HepG2 (cell line): ENCODE measurements around the gene C3orf70. TPM values are rescaled to one million over a fixed set of nuclear protein-coding genes. Genes with fewer than 3 reads are reported as not detected.

ENCODE experiments used
- ATAC-seq: fragments of 200-7000 bp; cut with Tn5 transposase; 3 replicates; pipeline ENCODE4 v1.9.1; 2020; ENCODE audit warnings: mild to moderate bottlenecking, moderate library complexity
- BruUV-seq: library from RNA; stranded (reverse); fragments of 400-500 nt; replicated peaks from 2 replicates; lab custom pipeline; 2021; lab: Mats Ljungman, UMichigan
- CTCF ChIA-PET: fragments of 300-600 bp; formaldehyde crosslinking; extraction: SDS; loops from one replicate; lab custom pipeline; 2021; ENCODE audit warnings: low total read pairs, inconsistent platforms, low intra/inter-chr PET ratio; lab: Yijun Ruan, JAX
- POLR2A ChIA-PET: fragments of 350-600 bp; sonication (Branson Sonifier 250); formaldehyde crosslinking; loops from one replicate; lab custom pipeline; 2020; ENCODE audit warnings: antibody characterized with exemption, inconsistent platforms; lab: Yijun Ruan, JAX
- DNase-seq: peaks from one replicate; pipeline ENCODE4 v3.0.0-alpha.2; 2015; ENCODE audit warnings: low spot score
- FAIRE-seq: peaks from 3 replicates; lab custom pipeline; 2011; peaks lifted over from hg19 to GRCh38; lab: Jason Lieb, UNC
- H2AFZ ChIP-seq: one replicate; pipeline ENCODE4 v1.6.1; 2011; ENCODE audit warnings: low read length, inconsistent platforms
- H3K27ac ChIP-seq: fragments of 300-600 bp; 3 replicates; pipeline ENCODE4 v1.8.0; 2011; ENCODE audit warnings: mixed run types, mild to moderate bottlenecking, mixed read lengths, low read length, inconsistent platforms; ENCODE audit not compliant: insufficient read depth; ENCODE audit errors: extremely low read length
- H3K27me3 ChIP-seq, 2 experiments: fragments of 200-600 bp in 1 of 2; 2 replicates in 1 of 2; 3 replicates in 1 of 2; pipeline versions ENCODE4 v1.6.0 to v1.8.0; 2011; ENCODE audit warnings: low read length in 2 of 2, mild to moderate bottlenecking in 2 of 2, moderate library complexity in 2 of 2, inconsistent platforms in 1 of 2; ENCODE audit not compliant: insufficient read depth in 2 of 2, control insufficient read depth in 1 of 2
- H3K36me3 ChIP-seq, 2 experiments: fragments of 200-600 bp in 1 of 2; replicated peaks in 1 of 2; 2 replicates in 1 of 2; 3 replicates in 1 of 2; pipeline versions ENCODE4 v1.5.1 to v1.8.0; 2011; ENCODE audit warnings: low read length in 2 of 2, inconsistent platforms in 1 of 2; ENCODE audit not compliant: insufficient read depth in 2 of 2, control insufficient read depth in 1 of 2
- H3K4me1 ChIP-seq: 2 replicates; pipeline ENCODE4 v1.5.1; 2012; ENCODE audit warnings: low read length, inconsistent platforms; ENCODE audit not compliant: insufficient read depth
- H3K4me2 ChIP-seq: 2 replicates; pipeline ENCODE4 v1.6.0; 2011; ENCODE audit warnings: low read depth, low read length, inconsistent platforms
- H3K4me3 ChIP-seq, 3 experiments: fragments of 200-600 bp in 1 of 3; sonication (generic), shearing (Covaris generic) in 1 of 3; replicated peaks in 1 of 3; 2 replicates each; pipeline ENCODE4 v1.5.1; 2011 to 2016; ENCODE audit warnings: low read length in 3 of 3, inconsistent platforms in 2 of 3, low read depth in 2 of 3, mild to moderate bottlenecking in 2 of 3, control low read depth in 1 of 3, mixed read lengths in 1 of 3; ENCODE audit not compliant: insufficient read depth in 1 of 3
- H3K79me2 ChIP-seq: one replicate; pipeline ENCODE4 v1.6.1; 2011; ENCODE audit warnings: low read length, inconsistent platforms; ENCODE audit not compliant: insufficient read depth
- H3K9ac ChIP-seq: 2 replicates; pipeline ENCODE4 v1.6.0; 2011; ENCODE audit warnings: mild to moderate bottlenecking, low read depth, low read length, inconsistent platforms; ENCODE audit not compliant: insufficient read depth
- H3K9me3 ChIP-seq: 2 replicates; pipeline ENCODE4 v1.5.1; 2012; ENCODE audit warnings: mild to moderate bottlenecking, low read length
- H4K20me1 ChIP-seq: 2 replicates; pipeline ENCODE4 v1.6.0; 2011; ENCODE audit warnings: inconsistent platforms, mild to moderate bottlenecking, low read length, moderate library complexity; ENCODE audit not compliant: insufficient read depth
- FOXA1 ChIP-seq, 2 experiments: fragments of 450-650 bp in 1 of 2; sonication (generic) in 1 of 2; formaldehyde crosslinking in 1 of 2; IDR thresholded peaks; 2 replicates each; pipeline versions ENCODE4 v1.4.0 to v1.6.1; 2016 to 2020; ENCODE audit warnings: missing genetic modification reagents in 1 of 2
- SMYD3 ChIP-seq: sonication (generic); formaldehyde crosslinking; IDR thresholded peaks from 2 replicates; pipeline ENCODE4 v1.8.1; 2023; ENCODE audit warnings: mild to moderate bottlenecking, missing genetic modification reagents
- WGBS: methylation state at CpG from one replicate; pipeline ENCODE4 v1.1.6; 2017; ENCODE audit warnings: low lambda C conversion rate; 5-methylcytosine and 5-hydroxymethylcytosine counted together
- in situ Hi-C: cut with HindIII; loops from 2 replicates; pipeline ENCODE4 v1.10.0; 2017; ENCODE audit warnings: low pct_unique_long_range_greater_than_20kb; ENCODE audit not compliant: extremely low pct_ligation_motif_present
- intact Hi-C: fragments of 100-400 bp; cut with micrococcal nuclease; formaldehyde crosslinking; loops from one replicate; pipeline ENCODE4 v1.10.0; 2022; ENCODE audit not compliant: unreplicated experiment
- polyA plus RNA-seq, 8 experiments: library from polyadenylated mRNA; depleted of rRNA in 3 of 8; stranded (reverse) in 7 of 8; unstranded in 1 of 8; fragments of >200 nt; fragmentation: Illumina TruSeq in 4 of 8; extraction: Trizol in 4 of 8; gene quantifications; 2 replicates each; pipeline versions ENCODE4 v1.2.1 to v1.2.3, GENCODE V29; 2011 to 2016; ENCODE audit warnings: low read depth in 4 of 8, missing spikeins in 1 of 8, mixed read lengths in 1 of 8; ENCODE audit not compliant: insufficient read depth in 1 of 8
- total RNA-seq, 5 experiments: library from RNA; depleted of rRNA; stranded (reverse); fragments of >200 nt; fragmentation: Illumina TruSeq; extraction: Trizol; gene quantifications; 2 replicates each; pipeline ENCODE4 v1.2.3, GENCODE V29; 2016; ENCODE audit warnings: low read depth in 1 of 5
- TF ChIP-seq, protein P1 (sequence below), 2 experiments: sonication (generic) in 1 of 2; formaldehyde crosslinking in 1 of 2; IDR thresholded peaks; 2 replicates each; pipeline versions ENCODE4 v1.4.0 to v1.6.1; 2018 to 2020; ENCODE audit warnings: missing genetic modification reagents in 2 of 2, borderline replicate concordance in 1 of 2, low read depth in 1 of 2, mild to moderate bottlenecking in 1 of 2, missing biosample characterization in 1 of 2
- TF ChIP-seq, protein P2 (sequence below): IDR thresholded peaks from 2 replicates; pipeline ENCODE4 v1.6.1; 2016; ENCODE audit warnings: missing genetic modification reagents, missing compliant biosample characterization
- TF ChIP-seq, protein P3 (sequence below): sonication (generic); formaldehyde crosslinking; IDR thresholded peaks from 2 replicates; pipeline ENCODE4 v1.4.0; 2020; ENCODE audit warnings: missing genetic modification reagents, mild to moderate bottlenecking, borderline replicate concordance
- TF ChIP-seq, protein P4 (sequence below): sonication (generic); formaldehyde crosslinking; IDR thresholded peaks from 2 replicates; pipeline ENCODE4 v1.5.1; 2020; ENCODE audit warnings: mild to moderate bottlenecking, missing genetic modification reagents, borderline replicate concordance

C3orf70 gene
- total and polyA plus RNA-seq, 2 of the 13 experiments (the other 11 are each of a cell fraction or from before 2014, with no cell fraction given) = 0.79 to 2.4 TPM

DNA sequence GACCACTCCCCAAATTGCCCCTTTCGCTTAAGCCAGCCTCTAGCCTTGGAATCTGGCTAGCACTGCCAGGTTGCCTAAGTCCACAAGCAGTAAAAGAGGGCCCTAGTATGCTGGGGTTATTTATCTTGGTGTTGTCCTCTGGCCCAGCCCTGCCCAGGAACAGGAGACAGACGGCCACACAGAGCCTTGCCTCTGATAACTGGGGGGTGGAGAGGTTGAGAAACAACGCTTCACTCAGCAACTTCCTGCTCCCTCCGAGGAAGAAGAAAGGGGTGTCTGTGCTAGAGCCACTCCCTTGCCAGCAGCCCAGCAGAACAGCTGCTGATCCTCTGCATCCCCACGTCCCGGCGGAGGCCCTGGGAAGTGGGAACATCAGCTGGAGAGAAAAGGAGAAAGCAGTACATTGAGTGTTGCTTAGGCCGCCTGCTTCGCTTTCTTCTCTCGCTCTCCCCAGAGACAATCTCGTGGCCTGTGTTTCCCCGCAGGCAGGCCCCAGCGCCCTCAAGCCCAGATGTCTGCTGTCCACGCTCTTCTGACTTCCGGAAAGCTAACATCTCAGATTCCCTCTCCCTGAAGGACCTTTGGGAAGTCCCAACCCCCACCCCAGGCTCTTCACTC, 22.6 kb upstream of the C3orf70 start (continued):
- TF ChIP-seq, protein P1, sequence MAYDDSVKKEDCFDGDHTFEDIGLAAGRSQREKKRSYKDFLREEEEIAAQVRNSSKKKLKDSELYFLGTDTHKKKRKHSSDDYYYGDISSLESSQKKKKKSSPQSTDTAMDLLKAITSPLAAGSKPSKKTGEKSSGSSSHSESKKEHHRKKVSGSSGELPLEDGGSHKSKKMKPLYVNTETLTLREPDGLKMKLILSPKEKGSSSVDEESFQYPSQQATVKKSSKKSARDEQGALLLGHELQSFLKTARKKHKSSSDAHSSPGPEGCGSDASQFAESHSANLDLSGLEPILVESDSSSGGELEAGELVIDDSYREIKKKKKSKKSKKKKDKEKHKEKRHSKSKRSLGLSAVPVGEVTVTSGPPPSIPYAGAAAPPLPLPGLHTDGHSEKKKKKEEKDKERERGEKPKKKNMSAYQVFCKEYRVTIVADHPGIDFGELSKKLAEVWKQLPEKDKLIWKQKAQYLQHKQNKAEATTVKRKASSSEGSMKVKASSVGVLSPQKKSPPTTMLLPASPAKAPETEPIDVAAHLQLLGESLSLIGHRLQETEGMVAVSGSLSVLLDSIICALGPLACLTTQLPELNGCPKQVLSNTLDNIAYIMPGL (CRISPR knock-in tag; IDR thresholded peaks at IDR 0.05; ENCODE audit: borderline replicate concordance in 1 of 2, low read depth in 1 of 2) = 0 out of 4 replicates have a peak, but pooled peaks of 1 of the 2 experiments have one; percentile 45
- TF ChIP-seq, protein P2, sequence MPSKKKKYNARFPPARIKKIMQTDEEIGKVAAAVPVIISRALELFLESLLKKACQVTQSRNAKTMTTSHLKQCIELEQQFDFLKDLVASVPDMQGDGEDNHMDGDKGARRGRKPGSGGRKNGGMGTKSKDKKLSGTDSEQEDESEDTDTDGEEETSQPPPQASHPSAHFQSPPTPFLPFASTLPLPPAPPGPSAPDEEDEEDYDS (CRISPR knock-in tag) = peak; percentile 49; the same call in 1 of the 2 replicates
- TF ChIP-seq FOXA1 (IDR thresholded peaks at IDR 0.05) (no peak), FOXA1 (CRISPR knock-in tag; IDR thresholded peaks at IDR 0.05) (peak; percentile 87), SMYD3 (CRISPR knock-in tag) (no peak)

DNA sequence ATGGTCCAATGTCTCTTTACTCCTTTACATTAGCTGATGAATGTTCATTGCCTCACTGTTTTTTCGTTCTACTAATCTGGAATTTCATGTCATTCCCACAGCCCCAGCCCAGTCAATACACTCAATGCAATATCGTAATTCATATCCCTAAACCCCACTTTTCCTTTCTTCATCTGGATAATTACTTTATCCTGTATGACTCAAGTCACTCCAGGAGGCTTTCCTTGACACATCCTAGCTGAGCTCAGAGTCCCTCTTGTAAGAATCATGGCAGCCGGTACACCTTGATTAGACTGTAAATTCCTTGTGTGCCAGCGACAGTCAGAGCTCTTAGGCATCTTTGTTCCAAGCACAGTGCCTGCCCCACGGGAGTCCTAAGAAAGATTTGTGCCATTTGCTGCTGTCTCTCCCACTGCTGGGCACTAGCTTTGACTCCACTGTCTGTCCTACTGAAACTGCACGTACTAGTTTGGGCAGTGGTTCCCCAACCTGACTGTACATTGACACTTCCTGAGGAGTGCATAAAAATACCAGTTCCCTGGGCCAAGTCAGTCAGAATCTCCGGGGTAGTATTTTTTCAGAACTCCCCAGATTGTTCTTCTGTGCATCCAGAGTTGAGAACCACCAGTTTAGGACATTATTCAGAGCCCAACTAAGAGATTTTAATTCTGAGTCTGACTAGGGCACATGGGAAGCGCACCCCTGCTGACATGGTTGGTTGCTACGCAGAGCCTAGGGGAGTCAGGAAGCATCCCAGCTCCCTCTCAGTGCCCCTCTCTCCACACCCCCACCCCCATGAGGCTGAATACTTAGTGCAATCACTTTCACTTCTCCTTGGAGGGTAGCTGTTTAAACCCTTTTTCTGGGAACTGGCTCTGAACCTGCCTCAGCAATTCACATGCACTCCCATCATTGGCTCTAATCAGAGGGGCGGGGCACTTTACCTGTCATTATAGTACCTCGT, 19.5 kb upstream of the C3orf70 start:
- ATAC-seq (no peak), FAIRE-seq (no peak), DNase-seq (no peak)
- CTCF ChIA-PET = no interaction called here
- 61% methylated on average over 11 of the region's 11 CpGs for WGBS
- no peak overlapping the region for H2AFZ ChIP-seq
- H3K4me2 ChIP-seq = no peak overlapping the region
- no peaks in the 10 kb centered on the region for H4K20me1 ChIP-seq
- intact Hi-C loops (loop anchor here (10.0 kb wide), 1 partner anchor 188 kb away; no protein-coding TSS in a partner anchor), in situ Hi-C loops (no loop called here)
- POLR2A ChIA-PET = no interaction called here
- H3K27me3 ChIP-seq = no peaks in the 10 kb centered on the region
- no peak overlapping the region for H3K27ac ChIP-seq
- no peaks in the 10 kb centered on the region for H3K36me3 ChIP-seq
- no peak overlapping the region for H3K4me3 ChIP-seq
- H3K4me1 ChIP-seq = peaks cover 24% of the 10 kb centered on the region
- BruUV-seq = no TSS peak
- no peaks in the 10 kb centered on the region for H3K9me3 ChIP-seq
- no peak overlapping the region for H3K9ac ChIP-seq
- no peaks in the 10 kb centered on the region for H3K79me2 ChIP-seq
- TF ChIP-seq, protein P3, sequence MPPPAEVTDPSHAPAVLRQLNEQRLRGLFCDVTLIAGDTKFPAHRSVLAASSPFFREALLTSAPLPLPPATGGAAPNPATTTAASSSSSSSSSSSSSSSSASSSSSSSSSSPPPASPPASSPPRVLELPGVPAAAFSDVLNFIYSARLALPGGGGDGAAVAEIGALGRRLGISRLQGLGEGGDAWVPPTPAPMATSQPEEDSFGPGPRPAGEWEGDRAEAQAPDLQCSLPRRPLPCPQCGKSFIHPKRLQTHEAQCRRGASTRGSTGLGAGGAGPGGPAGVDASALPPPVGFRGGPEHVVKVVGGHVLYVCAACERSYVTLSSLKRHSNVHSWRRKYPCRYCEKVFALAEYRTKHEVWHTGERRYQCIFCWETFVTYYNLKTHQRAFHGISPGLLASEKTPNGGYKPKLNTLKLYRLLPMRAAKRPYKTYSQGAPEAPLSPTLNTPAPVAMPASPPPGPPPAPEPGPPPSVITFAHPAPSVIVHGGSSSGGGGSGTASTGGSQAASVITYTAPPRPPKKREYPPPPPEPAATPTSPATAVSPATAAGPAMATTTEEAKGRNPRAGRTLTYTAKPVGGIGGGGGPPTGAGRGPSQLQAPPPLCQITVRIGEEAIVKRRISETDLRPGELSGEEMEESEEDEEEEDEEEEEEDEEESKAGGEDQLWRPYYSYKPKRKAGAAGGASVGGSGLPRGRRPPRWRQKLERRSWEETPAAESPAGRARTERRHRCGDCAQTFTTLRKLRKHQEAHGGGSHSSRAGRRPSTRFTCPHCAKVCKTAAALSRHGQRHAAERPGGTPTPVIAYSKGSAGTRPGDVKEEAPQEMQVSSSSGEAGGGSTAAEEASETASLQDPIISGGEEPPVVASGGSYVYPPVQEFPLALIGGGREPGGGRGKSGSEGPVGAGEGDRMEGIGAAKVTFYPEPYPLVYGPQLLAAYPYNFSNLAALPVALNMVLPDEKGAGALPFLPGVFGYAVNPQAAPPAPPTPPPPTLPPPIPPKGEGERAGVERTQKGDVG (CRISPR knock-in tag) = no peak
- TF ChIP-seq, protein P4, sequence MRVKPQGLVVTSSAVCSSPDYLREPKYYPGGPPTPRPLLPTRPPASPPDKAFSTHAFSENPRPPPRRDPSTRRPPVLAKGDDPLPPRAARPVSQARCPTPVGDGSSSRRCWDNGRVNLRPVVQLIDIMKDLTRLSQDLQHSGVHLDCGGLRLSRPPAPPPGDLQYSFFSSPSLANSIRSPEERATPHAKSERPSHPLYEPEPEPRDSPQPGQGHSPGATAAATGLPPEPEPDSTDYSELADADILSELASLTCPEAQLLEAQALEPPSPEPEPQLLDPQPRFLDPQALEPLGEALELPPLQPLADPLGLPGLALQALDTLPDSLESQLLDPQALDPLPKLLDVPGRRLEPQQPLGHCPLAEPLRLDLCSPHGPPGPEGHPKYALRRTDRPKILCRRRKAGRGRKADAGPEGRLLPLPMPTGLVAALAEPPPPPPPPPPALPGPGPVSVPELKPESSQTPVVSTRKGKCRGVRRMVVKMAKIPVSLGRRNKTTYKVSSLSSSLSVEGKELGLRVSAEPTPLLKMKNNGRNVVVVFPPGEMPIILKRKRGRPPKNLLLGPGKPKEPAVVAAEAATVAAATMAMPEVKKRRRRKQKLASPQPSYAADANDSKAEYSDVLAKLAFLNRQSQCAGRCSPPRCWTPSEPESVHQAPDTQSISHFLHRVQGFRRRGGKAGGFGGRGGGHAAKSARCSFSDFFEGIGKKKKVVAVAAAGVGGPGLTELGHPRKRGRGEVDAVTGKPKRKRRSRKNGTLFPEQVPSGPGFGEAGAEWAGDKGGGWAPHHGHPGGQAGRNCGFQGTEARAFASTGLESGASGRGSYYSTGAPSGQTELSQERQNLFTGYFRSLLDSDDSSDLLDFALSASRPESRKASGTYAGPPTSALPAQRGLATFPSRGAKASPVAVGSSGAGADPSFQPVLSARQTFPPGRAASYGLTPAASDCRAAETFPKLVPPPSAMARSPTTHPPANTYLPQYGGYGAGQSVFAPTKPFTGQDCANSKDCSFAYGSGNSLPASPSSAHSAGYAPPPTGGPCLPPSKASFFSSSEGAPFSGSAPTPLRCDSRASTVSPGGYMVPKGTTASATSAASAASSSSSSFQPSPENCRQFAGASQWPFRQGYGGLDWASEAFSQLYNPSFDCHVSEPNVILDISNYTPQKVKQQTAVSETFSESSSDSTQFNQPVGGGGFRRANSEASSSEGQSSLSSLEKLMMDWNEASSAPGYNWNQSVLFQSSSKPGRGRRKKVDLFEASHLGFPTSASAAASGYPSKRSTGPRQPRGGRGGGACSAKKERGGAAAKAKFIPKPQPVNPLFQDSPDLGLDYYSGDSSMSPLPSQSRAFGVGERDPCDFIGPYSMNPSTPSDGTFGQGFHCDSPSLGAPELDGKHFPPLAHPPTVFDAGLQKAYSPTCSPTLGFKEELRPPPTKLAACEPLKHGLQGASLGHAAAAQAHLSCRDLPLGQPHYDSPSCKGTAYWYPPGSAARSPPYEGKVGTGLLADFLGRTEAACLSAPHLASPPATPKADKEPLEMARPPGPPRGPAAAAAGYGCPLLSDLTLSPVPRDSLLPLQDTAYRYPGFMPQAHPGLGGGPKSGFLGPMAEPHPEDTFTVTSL = no peak
